PFSK-1 (cell line): ENCODE data around the gene SMIM5.

Experiments
- FOXP2 ChIP-seq: optimal IDR thresholded peaks from 2 replicates; pipeline ENCODE3; 2011; ENCODE audit warnings: borderline replicate concordance, control low read depth, inconsistent platforms; ENCODE audit not compliant: insufficient read depth; ENCODE audit errors: extremely low read length, extremely low read depth
- POLR2AphosphoS5 ChIP-seq: IDR thresholded peaks from 2 replicates; pipeline ENCODE4 v1.6.1; 2012; ENCODE audit warnings: low read depth, mild to moderate bottlenecking, control low read depth, low read length, moderate library complexity
- SIN3A ChIP-seq: IDR thresholded peaks from 2 replicates; pipeline ENCODE4 v1.6.1; 2012; ENCODE audit warnings: mild to moderate bottlenecking, low read length, moderate library complexity, borderline replicate concordance; ENCODE audit not compliant: insufficient read depth
- TAF1 ChIP-seq: IDR thresholded peaks from 2 replicates; pipeline ENCODE4 v1.6.1; 2012; ENCODE audit warnings: low read length, control low read depth, borderline replicate concordance; ENCODE audit not compliant: insufficient read depth
- TF ChIP-seq, protein P1 (sequence below), 2 experiments: IDR thresholded peaks; 2 replicates each; pipeline versions ENCODE4 v1.6.1 to v1.8.0; 2011 to 2012; ENCODE audit warnings: low read depth in 2 of 2, low read length in 2 of 2, control low read depth in 1 of 2, inconsistent platforms in 1 of 2, mild to moderate bottlenecking in 1 of 2, moderate library complexity in 1 of 2; ENCODE audit not compliant: insufficient read depth in 1 of 2

Gene SMIM5

DNA sequence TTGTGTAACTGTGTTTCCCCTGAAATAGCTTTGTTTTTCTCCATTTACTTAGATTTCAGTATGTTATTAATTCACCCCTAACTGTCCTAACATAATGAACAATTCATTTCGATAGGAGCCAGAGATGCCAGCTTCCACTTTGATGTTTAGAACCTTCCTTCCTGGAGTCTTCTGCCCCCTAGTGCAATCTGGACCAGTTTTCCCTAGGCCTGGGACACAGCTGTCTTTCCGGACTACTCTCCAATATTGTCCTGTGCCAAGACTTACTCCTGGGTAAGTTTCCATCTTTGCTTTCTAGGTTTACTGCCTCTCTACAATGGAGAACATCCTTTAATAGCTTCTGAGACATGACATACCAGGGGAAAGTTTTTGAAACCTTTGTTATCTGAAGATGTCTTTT lies 20.9 kb downstream of the SMIM5 start:
- TF ChIP-seq, protein P1, sequence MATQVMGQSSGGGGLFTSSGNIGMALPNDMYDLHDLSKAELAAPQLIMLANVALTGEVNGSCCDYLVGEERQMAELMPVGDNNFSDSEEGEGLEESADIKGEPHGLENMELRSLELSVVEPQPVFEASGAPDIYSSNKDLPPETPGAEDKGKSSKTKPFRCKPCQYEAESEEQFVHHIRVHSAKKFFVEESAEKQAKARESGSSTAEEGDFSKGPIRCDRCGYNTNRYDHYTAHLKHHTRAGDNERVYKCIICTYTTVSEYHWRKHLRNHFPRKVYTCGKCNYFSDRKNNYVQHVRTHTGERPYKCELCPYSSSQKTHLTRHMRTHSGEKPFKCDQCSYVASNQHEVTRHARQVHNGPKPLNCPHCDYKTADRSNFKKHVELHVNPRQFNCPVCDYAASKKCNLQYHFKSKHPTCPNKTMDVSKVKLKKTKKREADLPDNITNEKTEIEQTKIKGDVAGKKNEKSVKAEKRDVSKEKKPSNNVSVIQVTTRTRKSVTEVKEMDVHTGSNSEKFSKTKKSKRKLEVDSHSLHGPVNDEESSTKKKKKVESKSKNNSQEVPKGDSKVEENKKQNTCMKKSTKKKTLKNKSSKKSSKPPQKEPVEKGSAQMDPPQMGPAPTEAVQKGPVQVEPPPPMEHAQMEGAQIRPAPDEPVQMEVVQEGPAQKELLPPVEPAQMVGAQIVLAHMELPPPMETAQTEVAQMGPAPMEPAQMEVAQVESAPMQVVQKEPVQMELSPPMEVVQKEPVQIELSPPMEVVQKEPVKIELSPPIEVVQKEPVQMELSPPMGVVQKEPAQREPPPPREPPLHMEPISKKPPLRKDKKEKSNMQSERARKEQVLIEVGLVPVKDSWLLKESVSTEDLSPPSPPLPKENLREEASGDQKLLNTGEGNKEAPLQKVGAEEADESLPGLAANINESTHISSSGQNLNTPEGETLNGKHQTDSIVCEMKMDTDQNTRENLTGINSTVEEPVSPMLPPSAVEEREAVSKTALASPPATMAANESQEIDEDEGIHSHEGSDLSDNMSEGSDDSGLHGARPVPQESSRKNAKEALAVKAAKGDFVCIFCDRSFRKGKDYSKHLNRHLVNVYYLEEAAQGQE (IDR thresholded peaks at IDR 0.05; ENCODE audit: insufficient read depth in 1 of 2, low read depth in 2 of 2, low read length in 2 of 2), result no peak
- TF ChIP-seq SIN3A (no peak), POLR2AphosphoS5 (no peak), TAF1 (no peak), FOXP2 (no peak)

DNA sequence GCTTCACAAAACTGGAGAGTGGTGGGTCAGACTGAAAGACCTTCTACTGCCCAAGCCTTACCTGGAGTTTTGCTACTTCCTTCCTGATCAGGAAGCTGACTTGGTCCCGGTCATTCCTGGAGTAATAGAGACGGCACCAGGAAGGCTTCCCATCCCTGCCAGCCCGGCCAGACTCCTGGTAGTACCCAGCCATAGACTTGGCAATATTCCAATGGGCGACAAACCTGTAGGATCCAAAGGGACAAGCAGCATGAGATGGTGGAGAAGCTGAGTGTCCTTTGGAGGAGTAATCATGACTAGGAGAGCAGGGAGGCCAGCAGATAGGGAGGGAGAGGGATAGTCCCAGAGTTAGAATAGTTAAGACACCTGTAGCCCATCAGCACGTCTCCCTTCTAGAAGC lies 25.0 kb downstream of the SMIM5 start:
- TF ChIP-seq TAF1, result no peak
- TF ChIP-seq, protein P1 (IDR thresholded peaks at IDR 0.05; ENCODE audit: insufficient read depth in 1 of 2, low read depth in 2 of 2, low read length in 2 of 2), result no peak
- no peak for TF ChIP-seq SIN3A
- TF ChIP-seq FOXP2, result no peak
- TF ChIP-seq POLR2AphosphoS5, result no peak

DNA sequence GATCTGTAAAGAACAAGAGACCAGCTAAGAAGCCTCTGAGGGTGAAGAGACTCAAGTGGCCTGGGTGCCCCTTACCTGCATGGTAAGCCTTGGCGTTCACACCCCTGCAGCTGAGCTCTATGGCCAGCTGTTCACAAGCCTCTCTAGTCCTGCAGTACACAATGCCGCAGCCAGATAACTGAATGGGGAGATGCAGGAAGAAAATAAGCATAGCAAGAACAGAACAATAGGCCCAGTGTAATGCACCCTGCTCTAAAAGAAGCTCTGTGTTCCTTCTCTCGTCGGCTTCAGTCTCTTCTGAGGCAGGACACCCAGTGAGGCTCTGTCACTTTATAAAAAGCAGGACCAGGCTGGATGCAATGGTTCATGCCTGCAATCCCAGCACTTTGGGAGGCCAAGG lies 28.3 kb downstream of the SMIM5 start:
- TF ChIP-seq TAF1, result no peak
- TF ChIP-seq POLR2AphosphoS5, result no peak
- no peak for TF ChIP-seq SIN3A
- TF ChIP-seq, protein P1 (IDR thresholded peaks at IDR 0.05; ENCODE audit: insufficient read depth in 1 of 2, low read depth in 2 of 2, low read length in 2 of 2), result no peak
- TF ChIP-seq FOXP2, result no peak

DNA sequence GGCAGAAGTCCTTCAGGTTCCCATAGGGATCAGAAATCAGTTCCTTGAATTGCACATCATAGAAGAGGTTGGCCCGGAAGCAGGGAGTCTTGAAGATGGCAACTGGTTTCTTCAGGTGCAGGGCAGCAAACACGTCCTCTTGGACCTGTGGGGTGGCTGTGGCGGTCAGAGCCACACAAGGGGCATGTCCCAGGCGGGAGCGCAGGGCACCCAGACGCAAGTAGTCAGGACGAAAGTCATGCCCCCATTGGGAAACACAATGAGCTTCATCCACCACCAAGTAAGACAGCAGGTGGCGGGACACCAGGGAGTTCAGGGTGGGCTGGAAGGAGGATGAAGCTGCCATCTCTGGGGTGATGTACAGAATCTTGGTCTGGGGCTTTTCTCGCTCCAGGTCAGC lies 29.3 kb downstream of the SMIM5 start:
- no peak for TF ChIP-seq POLR2AphosphoS5
- TF ChIP-seq FOXP2, result no peak
- no peak for TF ChIP-seq SIN3A
- no peak for TF ChIP-seq TAF1
- TF ChIP-seq, protein P1 (IDR thresholded peaks at IDR 0.05; ENCODE audit: insufficient read depth in 1 of 2, low read depth in 2 of 2, low read length in 2 of 2), result no peak

DNA sequence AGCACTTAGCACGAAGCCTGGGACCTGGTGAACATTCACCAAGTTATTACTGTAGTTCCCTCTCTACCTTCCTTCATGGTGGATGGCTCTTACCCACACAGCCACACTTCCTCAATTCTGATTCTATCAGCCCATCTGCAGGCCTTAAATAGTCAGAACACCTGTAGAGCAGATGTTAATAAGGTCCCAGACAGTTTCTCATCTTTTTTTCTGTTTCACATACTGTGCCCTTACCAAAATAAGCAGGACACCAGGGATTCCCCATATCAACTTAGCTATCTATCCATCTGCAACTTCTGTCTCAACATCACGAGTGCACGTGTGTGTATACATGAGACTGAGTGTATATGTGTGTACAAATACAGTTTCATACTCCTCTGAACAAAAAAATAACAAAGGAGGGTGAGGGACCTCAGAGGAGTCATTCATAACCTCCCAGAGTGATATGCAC lies 30.9 kb downstream of the SMIM5 start:
- TF ChIP-seq POLR2AphosphoS5, result no peak
- TF ChIP-seq, protein P1 (IDR thresholded peaks at IDR 0.05; ENCODE audit: insufficient read depth in 1 of 2, low read depth in 2 of 2, low read length in 2 of 2), result no peak
